ENCODE measurements around the gene ZSCAN22.

The ZSCAN22 gene

DNA sequence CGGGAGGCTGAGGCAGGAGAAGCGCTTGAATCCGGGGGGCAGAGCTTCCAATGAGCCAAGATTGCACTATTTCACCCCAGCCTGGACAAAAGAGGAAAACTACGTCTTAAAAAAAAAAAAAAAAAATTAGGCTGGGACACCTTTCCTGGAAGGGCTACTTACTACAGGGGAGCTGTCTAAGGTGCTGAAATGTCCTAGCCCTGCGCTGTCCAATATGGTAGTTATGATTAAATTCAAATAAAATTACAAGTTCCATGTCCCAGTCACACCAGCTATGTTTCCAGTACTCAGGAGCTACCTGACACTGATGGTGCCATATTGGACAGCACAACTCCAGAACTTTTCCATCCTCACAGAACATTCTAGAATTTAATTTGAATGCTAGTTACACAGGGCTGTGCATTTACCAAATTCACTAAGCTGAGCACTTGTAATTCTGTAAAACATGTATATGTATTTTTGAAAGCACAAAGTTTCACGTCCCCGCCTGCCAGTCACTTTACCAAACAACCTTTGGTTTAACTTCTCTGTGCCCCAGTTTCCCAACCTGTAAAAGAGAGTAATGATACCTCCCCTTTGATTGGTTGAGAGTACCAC, 9.2 kb upstream of the ZSCAN22 start:
- no peak overlapping the region for H3K4me3 ChIP-seq (ENCODE audit: low read depth, low read length)
- TF ChIP-seq, protein P1, sequence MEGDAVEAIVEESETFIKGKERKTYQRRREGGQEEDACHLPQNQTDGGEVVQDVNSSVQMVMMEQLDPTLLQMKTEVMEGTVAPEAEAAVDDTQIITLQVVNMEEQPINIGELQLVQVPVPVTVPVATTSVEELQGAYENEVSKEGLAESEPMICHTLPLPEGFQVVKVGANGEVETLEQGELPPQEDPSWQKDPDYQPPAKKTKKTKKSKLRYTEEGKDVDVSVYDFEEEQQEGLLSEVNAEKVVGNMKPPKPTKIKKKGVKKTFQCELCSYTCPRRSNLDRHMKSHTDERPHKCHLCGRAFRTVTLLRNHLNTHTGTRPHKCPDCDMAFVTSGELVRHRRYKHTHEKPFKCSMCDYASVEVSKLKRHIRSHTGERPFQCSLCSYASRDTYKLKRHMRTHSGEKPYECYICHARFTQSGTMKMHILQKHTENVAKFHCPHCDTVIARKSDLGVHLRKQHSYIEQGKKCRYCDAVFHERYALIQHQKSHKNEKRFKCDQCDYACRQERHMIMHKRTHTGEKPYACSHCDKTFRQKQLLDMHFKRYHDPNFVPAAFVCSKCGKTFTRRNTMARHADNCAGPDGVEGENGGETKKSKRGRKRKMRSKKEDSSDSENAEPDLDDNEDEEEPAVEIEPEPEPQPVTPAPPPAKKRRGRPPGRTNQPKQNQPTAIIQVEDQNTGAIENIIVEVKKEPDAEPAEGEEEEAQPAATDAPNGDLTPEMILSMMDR (conservative IDR thresholded peaks at IDR 0.05; ENCODE audit: low read depth, low read length) = no peak
- peak; percentile 63 for DNase-seq (ENCODE audit: low read depth)

DNA sequence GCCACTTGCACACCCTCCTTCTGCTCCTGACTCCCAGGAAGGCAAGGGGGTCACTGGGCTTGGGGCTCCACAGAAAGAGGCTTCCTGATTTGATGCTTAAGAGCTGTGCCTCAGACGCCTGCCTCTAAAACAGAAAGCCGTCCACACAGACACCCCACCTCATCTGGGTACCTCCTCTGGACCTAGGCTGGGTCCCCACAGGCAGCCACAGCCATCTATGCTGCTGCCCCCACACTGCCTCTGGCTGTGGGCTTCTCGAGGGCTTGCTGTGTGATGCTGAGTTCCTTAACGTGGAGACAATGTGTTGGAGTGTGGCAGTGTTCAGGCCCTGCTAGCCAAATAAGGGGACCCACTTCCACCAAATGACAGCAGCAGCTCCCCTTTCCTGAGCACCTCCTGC, 8.5 kb upstream of the ZSCAN22 start:
- DNase-seq (ENCODE audit: low read depth) = no peak
- no peak overlapping the region for H3K4me3 ChIP-seq (ENCODE audit: low read depth, low read length)
- TF ChIP-seq, protein P1 (conservative IDR thresholded peaks at IDR 0.05; ENCODE audit: low read depth, low read length) = no peak

DNA sequence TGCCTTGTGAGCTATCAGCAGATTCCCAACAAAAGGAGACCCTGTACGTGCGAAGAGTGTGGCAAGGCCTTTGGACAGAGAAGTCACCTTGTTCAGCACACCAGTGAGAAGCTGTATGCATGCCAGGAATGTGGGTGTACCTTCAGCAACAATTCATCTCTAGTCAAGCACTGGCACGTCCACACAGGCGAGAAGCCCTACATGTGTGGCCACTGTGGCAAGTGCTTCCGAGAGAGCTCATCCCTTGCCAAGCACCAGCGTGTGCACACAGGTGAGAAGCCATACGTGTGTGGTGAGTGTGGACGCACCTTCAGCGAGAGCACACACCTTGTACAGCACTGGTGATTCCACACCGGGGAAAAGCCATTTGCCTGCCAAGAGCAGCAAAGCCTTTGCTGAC, 7.6 kb upstream of the ZSCAN22 start:
- no peak overlapping the region for H3K4me3 ChIP-seq (ENCODE audit: low read depth, low read length)
- TF ChIP-seq, protein P1 (conservative IDR thresholded peaks at IDR 0.05; ENCODE audit: low read depth, low read length) = no peak
- DNase-seq (ENCODE audit: low read depth) = no peak

DNA sequence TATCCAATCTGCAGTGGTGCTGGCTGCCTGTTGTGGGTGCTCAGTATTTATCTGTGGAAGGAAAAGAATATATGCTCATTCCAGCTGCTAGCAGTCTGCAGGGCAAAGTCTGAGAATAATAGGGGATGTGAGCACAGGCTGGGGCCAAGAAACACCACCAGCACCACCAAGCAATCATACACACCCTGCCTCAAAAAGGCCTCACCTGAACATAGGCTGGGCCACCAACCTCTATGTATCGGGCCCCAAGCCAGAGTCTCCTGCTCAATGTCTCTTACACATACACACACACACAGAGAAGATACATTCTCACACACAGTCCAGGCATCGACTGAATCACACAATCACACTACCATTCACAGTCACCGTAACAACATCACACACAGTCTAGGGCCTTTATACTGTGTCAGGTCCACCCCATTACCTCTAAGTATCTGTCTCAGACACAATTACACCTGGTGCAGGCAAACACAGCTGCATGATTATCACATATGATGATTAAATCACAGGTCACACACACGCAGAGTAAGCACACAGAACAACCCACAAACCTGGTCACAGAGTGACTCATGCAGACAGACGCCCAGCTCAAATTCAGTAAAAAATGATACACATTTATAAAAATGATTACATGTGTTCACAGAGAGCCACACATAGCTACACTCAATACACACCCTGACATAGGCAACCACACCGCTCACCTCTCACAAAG, 1.3 kb upstream of the ZSCAN22 start:
- DNase-seq (ENCODE audit: low read depth) = peak; percentile 25
- peak overlapping the region; percentile 98 for H3K4me3 ChIP-seq (ENCODE audit: low read depth, low read length)
- TF ChIP-seq, protein P1 (conservative IDR thresholded peaks at IDR 0.05; ENCODE audit: low read depth, low read length) = no peak

DNA sequence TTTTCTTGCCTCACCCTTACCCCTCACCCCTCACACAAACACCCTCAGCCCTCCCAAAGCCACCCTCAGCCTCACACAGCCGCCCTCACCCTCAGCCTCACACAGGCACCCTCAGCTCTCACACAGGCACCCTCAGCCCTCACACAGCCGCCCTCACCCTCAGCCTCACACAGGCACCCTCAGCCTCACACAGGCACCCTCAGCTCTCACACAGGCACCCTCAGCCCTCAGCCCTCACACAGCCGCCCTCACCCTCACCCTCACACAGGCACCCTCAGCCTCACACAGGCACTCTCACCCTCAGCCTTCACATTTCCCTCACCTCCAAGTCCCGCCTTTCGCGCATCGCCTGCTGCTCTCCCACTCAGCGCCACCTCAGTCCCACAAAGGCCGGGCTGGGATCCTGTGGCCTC, 287 bp upstream of the ZSCAN22 start:
- H3K4me3 ChIP-seq (ENCODE audit: low read depth, low read length) = peak overlapping the region; percentile 98
- no peak for DNase-seq (ENCODE audit: low read depth)
- TF ChIP-seq, protein P1 (conservative IDR thresholded peaks at IDR 0.05; ENCODE audit: low read depth, low read length) = no peak

DNA sequence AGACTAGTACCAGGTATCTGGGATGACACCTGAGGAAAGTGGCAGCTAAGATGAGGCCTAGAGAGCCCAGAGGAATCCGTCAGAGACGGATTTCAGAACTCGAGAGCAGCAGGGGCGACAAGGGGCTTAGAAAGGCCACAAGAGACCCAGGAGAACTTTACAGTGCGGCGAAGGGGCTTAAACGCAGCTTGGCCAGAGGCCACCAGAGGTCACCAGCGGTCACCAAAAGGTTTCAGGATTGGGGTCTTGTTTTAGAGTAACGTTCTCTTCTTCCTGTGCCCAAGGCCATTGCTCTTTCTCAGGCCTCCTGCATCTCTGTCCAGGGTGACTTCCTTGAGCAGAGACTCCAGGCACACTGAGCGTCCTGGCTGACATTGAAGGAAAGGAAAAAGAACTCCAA, 2.2 kb downstream of the ZSCAN22 start:
- H3K4me3 ChIP-seq (ENCODE audit: low read depth, low read length) = no peak overlapping the region
- TF ChIP-seq, protein P1 (conservative IDR thresholded peaks at IDR 0.05; ENCODE audit: low read depth, low read length) = no peak
- no peak for DNase-seq (ENCODE audit: low read depth)

DNA sequence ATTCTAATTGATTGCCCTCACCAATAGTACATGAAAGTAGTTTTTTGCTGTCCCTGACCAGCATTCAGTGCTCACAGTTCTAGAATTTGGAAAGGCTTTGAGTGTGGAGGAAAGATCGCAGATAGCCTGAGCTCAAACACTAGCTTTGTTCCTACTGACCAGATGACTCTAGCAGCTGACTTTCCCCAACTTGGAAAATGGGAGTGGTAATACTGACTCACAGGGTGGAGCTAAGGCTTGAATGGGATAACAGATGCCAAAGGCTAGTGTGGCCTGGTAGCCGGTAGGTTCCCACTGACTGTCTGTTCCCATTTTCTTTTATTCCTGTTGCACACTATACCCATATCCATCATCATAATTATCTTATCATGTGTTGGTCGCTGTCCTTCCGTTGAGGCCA, 3.7 kb downstream of the ZSCAN22 start:
- no peak overlapping the region for H3K4me3 ChIP-seq (ENCODE audit: low read depth, low read length)
- TF ChIP-seq, protein P1 (conservative IDR thresholded peaks at IDR 0.05; ENCODE audit: low read depth, low read length) = no peak
- peak; percentile 71 for DNase-seq (ENCODE audit: low read depth)

Measured in choroid plexus epithelial cell (primary cell).